HG02973 (cell line): Measurements from ENCODE around the gene GNPTAB.

Experiments used
- ATAC-seq: cut with Tn5 transposase; IDR thresholded peaks from one replicate; pipeline ENCODE4 v1.9.1; 2021; ENCODE audit warnings: moderate library complexity; ENCODE audit not compliant: unreplicated experiment

The GNPTAB gene

DNA sequence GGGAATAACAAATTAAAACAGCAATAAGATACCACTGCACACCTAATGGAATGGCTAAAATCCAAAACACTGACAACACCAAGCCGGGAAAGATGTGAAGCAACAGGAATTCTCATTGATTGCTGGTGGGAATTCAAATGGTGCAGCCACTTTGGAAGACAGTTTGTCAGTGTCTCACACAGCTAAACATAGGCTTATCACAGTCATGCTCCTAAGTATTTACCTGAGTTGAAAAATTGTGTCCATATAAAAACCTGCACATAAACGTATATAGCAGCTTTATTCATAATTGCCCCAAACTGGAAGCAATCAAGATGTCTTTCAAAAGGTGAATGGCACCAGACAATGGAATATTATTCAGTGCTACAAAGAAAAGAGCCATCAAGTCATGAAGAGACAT lies 21.6 kb downstream of the GNPTAB start:
- no peak for ATAC-seq

DNA sequence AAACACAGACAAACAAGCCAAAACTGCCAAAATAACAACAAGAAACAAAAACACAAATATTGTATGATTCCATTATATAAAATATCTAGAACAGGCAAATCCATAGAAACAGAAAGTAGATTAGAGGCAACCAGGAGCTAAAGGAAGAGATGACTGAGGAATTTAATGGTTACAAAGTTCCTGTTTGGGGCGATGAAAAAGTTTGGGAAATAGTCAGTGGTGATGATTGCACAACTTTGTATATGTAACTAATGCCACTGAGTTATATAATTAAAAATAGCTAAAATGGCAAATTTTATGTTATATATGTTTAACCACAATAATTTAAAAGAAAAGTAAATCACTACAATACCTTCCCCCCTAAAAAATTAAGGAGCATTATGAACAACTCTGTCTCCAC lies 24.5 kb downstream of the GNPTAB start:
- no peak for ATAC-seq

DNA sequence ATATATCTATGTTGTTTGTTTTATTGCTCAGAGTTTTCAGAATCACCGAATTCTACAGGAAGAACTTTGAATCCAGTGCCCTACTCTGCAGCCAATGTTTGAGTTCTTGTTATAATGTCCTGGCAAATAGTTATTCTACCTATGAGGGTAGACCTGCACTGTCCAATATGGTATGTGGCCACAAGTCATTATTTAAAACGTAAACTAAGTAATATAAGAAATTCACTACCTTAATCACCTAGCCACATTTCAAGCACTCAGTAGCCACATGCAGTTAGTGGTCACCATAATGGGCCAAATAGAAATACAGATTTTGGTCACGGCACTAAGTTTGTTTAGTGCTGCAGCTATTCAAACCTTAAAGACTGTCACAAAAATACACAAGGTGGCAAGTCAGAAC lies 26.4 kb downstream of the GNPTAB start:
- no peak for ATAC-seq

DNA sequence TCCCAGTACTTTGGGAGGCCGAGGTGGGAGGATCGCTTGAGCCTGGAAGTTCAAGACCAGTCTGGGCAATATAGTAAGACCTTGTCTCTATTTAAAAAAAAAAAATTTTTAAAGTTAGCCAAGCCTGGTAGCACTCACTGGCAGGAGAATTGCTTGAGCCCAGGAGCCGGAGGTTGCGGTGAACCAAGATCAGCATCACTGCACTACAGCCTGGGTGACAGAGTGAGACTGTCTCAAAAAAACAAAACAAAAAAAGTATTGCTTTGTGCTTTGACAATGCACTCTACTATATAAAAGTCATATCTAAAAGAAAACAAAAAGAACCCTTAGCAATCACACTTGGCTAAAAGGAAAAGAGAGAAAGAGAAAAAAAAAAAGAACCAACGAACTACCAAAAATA lies 26.8 kb downstream of the GNPTAB start:
- no peak for ATAC-seq

- ATAC-seq = no peak
Measured at GRCh38 chr12:101802486-101802885, 28.3 kb downstream of the GNPTAB start.

GRCh38 chr12:101799774-101800173 lies 31.0 kb downstream of the GNPTAB start:
- ATAC-seq = no peak

- no peak for ATAC-seq
Measured at GRCh38 chr12:101795786-101796185, 35.0 kb downstream of the GNPTAB start.

- ATAC-seq = no peak
Measured at GRCh38 chr12:101795013-101795412, 35.7 kb downstream of the GNPTAB start.

DNA sequence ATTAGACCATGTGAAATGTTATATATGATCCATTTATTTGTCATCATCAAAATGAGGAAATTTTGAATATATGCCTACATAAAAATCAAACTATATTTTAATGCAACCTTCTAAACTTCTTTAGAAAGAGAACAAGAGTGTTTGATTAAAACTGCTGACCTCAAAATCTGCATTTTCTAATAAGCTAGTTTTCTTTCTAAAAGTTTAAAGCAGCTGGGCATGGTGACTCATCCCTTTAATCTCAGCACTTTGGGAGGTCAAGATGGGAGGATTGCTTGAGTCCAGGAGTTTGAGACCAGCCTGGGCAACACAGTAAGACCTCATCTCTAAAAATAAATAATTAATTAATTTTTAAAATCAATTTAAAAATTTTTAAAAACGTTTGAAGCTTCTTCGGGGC lies 36.2 kb downstream of the GNPTAB start:
- ATAC-seq = no peak

DNA sequence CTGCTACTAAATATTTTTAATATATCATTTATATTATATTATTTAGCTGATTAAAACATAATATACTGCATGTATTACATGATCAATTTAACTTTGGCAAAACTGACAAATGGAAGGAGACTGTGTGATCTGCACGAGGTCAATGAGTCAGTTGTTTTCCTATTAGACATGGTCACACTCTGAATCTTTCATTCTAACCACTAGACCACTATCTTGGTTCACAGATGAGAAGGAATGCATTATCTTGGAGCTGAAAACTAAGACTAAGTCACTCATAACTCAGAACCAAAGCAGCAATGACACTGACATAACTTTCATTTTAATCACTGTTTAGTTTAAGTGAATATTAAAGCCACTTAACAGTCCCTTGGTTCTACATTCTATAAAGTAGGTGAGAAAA lies 37.4 kb downstream of the GNPTAB start:
- peak; percentile 57 for ATAC-seq

GRCh38 chr12:101792046-101792931 lies 38.5 kb downstream of the GNPTAB start:
- no peak for ATAC-seq

GRCh38 chr12:101789171-101789570 lies 41.6 kb downstream of the GNPTAB start:
- ATAC-seq = no peak

DNA sequence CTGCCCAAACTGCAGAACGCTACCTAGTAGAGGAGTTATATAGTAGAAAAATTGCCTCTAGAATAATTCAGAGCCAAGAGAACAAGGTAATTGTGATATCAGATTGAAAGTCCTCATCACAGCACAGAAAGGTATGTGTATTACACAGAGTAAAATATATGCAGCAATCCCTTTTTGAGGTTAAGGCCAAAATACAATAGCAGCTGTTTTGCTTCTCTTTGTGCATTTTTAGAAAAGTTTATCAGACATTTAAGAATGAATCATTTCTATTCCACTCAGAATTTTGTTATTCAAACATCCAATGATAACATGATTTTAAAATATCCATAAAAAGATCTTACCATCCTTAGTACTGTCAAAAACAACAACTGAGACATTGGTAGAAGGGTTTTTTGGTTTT lies 45.1 kb downstream of the GNPTAB start:
- ATAC-seq = no peak

DNA sequence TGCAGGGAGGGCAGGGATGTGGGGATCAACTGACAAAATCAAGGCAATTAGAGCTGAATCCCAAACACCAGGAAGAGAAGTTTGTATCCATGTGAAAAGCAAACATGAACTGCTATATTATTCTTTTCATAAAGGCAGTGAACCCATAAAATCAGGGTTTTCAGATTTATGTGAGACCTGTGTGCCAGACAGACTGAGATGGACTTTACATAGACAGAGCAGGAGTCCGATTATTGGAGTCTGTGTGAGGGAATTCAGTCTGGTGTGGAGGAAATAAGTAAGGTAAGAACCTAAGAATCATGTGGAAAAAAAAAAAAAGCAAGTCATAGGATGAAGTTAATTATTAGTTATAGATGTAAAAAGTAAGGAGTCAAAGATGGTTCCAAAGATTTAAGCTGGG lies 46.4 kb downstream of the GNPTAB start:
- no peak for ATAC-seq

GRCh38 chr12:101783838-101784237 lies 46.9 kb downstream of the GNPTAB start:
- ATAC-seq = no peak

- no peak for ATAC-seq
Measured at GRCh38 chr12:101783150-101783549, 47.6 kb downstream of the GNPTAB start.

DNA sequence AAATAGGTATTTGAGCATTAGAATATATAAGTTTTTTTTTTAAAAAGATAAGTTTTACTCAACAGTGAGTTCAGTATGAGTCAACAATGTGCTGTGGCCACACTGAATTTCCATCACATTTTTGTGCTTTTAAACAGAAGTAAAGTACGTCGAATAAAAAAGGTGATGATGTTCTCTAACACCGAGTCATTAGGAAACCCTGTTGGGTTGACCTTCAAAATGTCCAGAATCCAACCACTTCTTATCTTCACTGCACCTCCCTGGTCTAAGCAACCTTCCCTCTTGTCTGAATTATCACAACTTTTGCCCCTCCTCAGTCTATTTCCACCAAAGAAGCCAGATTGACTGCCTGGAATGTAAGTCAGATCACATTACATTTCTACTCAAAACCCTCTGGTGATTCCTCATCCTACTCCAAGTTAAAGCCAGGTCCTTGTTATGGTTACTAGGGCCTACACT lies 48.5 kb downstream of the GNPTAB start:
- ATAC-seq = no peak

- ATAC-seq = no peak
Measured at GRCh38 chr12:101781834-101782233, 48.9 kb downstream of the GNPTAB start.

GRCh38 chr12:101780599-101780998 lies 50.2 kb downstream of the GNPTAB start:
- ATAC-seq = no peak

- ATAC-seq = no peak
Measured at GRCh38 chr12:101779626-101780025, 51.1 kb downstream of the GNPTAB start.

DNA sequence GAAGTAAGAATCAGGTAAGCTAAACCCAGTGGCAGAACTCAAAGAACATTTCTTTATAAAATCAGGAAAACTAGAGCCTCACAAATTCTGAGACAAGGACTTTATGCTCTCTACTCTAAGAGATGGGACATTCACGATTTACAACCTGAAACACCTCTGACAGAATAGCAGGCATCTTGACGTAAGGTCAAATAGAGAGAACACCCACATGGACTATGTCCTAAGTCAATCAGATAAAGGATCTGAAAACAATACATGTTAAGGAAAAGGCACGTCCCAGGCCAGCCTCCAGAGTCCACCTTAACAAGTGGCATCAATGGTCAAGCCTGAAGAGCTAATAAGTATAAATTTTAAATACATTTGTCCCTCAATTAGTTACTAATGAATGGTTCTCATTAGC lies 51.6 kb downstream of the GNPTAB start:
- ATAC-seq = no peak

GRCh38 chr12:101777978-101778377 lies 52.8 kb downstream of the GNPTAB start:
- no peak for ATAC-seq

DNA sequence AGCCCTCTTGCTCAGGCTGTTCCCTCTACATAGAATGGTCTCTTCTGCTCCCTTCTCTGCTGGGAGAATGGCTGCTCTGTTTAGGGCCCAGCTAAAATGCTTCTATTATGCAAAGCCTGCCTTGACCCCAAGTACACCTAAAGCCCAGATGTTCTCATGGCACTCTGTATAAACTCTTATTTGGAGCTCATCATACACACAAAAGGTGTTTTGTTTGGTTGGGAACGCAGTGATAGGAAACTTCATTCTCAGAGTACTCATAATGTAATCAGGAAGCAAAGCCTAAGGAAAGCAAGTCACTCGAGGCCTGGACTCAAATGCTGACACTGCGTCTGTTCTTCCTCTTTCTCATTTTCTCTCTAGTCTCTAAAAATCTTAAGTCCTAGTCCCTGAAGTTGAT lies 53.3 kb downstream of the GNPTAB start:
- ATAC-seq = no peak
